ENCODE measurements around the gene SEC16B.

DNA sequence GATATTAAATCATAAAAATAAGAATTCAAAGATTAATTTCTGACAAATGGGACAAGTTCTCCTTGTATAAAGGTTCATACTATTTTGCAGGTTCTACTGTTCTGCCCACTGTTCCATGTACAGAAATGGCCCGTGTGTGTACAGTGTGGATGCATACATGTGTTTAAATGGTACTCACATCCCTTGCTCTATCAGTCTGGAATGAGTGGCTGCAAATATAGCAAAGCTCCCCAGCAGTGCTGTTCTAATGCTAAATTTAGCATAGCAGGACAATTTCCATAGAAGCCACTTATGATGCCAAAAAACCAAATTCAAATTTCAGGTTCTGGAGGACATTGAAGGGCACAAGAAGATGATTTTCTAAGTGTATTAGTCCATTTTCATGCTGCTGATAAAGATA is 9.4 kb upstream of the SEC16B start:
- no peak for TF ChIP-seq SP1 (IDR thresholded peaks at IDR 0.05)
- TF ChIP-seq TARDBP (IDR thresholded peaks at IDR 0.05) = no peak
- TF ChIP-seq, protein P1, sequence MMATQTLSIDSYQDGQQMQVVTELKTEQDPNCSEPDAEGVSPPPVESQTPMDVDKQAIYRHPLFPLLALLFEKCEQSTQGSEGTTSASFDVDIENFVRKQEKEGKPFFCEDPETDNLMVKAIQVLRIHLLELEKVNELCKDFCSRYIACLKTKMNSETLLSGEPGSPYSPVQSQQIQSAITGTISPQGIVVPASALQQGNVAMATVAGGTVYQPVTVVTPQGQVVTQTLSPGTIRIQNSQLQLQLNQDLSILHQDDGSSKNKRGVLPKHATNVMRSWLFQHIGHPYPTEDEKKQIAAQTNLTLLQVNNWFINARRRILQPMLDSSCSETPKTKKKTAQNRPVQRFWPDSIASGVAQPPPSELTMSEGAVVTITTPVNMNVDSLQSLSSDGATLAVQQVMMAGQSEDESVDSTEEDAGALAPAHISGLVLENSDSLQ (IDR thresholded peaks at IDR 0.05) = no peak
- no peak for TF ChIP-seq ZNF384 (IDR thresholded peaks at IDR 0.05)
- no peak for TF ChIP-seq NFRKB (IDR thresholded peaks at IDR 0.05)
- no peak for TF ChIP-seq FOXM1 (IDR thresholded peaks at IDR 0.05; ENCODE audit: borderline replicate concordance)
- TF ChIP-seq L3MBTL2 (conservative IDR thresholded peaks at IDR 0.05) = no peak
- TF ChIP-seq ARNT (IDR thresholded peaks at IDR 0.05) = no peak
- TF ChIP-seq FOXK2 (IDR thresholded peaks at IDR 0.05) = no peak
- TF ChIP-seq SUZ12 (IDR thresholded peaks at IDR 0.05) = no peak
- no peak for TF ChIP-seq FOXA1 (IDR thresholded peaks at IDR 0.05)
- TF ChIP-seq BHLHE40 (IDR thresholded peaks at IDR 0.05; ENCODE audit: borderline replicate concordance) = no peak

Data from HEK293T (cell line).